ENCODE measurements around the gene SYMPK. TPM values are rescaled to one million over a fixed set of nuclear protein-coding genes. Genes with fewer than 3 reads are reported as not detected.

The SYMPK gene
- total RNA-seq, 2 experiments from 2014 or later = 84.4 to 118 TPM

GRCh38 chr19:45865269-45865948, 2.5 kb upstream of the SYMPK start:
- Histone ChIP-seq H3K79me2 (ENCODE audit: insufficient read depth, low read depth, low read length) (peaks cover 20% of the 10 kb centered on the region), H3K36me3 (ENCODE audit: insufficient read depth, low read length) (peaks cover 5% of the 10 kb centered on the region; the same call in 1 of the 2 replicates), H4K20me1 (ENCODE audit: insufficient read depth, low read length) (no peaks in the 10 kb centered on the region), H3K9me2 (ENCODE audit: insufficient read depth, low read length) (no peaks in the 10 kb centered on the region), H3K9me3 (ENCODE audit: low read length) (no peaks in the 10 kb centered on the region), H2AFZ (ENCODE audit: low read length) (no peak overlapping the region), H3K4me2 (ENCODE audit: low read length) (no peak overlapping the region), H3K27ac (ENCODE audit: low read depth, low read length, poor library complexity, severe bottlenecking) (no peak overlapping the region), H3K4me3 (ENCODE audit: low read depth, low read length, poor library complexity, severe bottlenecking) (no peak overlapping the region), H3K4me1 (ENCODE audit: insufficient read depth, low read length, poor library complexity, severe bottlenecking) (peaks cover 19% of the 10 kb centered on the region)
- no TSS peak for BruUV-seq (replicated peaks)
- intact Hi-C loops (cut with micrococcal nuclease; ENCODE audit: unreplicated experiment) = no loop called here
- DNase-seq (ENCODE audit: low spot score) = no peak
- CTCF ChIA-PET (ENCODE audit: unreplicated experiment) = no interaction called here
- POLR2A ChIA-PET = no interaction called here
- TF ChIP-seq CTCF (conservative IDR thresholded peaks at IDR 0.05; ENCODE audit: low read length) = no peak
- no peak for TF ChIP-seq EZH2phosphoT487 (IDR thresholded peaks at IDR 0.05; ENCODE audit: borderline replicate concordance, low read depth, low read length)

- Histone ChIP-seq H2AFZ (ENCODE audit: low read length) (no peak overlapping the region), H3K4me2 (ENCODE audit: low read length) (peak overlapping the region; percentile 91; the same call in 1 of the 2 replicates), H3K9me3 (ENCODE audit: low read length) (no peaks in the 10 kb centered on the region), H3K9me2 (ENCODE audit: insufficient read depth, low read length) (no peaks in the 10 kb centered on the region), H3K27ac (ENCODE audit: low read depth, low read length, poor library complexity, severe bottlenecking) (no peak overlapping the region), H3K4me3 (ENCODE audit: low read depth, low read length, poor library complexity, severe bottlenecking) (no peak overlapping the region), H3K79me2 (ENCODE audit: insufficient read depth, low read depth, low read length) (peaks cover 28% of the 10 kb centered on the region), H3K36me3 (ENCODE audit: insufficient read depth, low read length) (peaks cover 12% of the 10 kb centered on the region), H4K20me1 (ENCODE audit: insufficient read depth, low read length) (no peaks in the 10 kb centered on the region), H3K4me1 (ENCODE audit: insufficient read depth, low read length, poor library complexity, severe bottlenecking) (peaks cover 20% of the 10 kb centered on the region)
- no peak for DNase-seq (ENCODE audit: low spot score)
- no TSS peak for BruUV-seq (replicated peaks)
- TF ChIP-seq EZH2phosphoT487 (IDR thresholded peaks at IDR 0.05; ENCODE audit: borderline replicate concordance, low read depth, low read length) (no peak), CTCF (conservative IDR thresholded peaks at IDR 0.05; ENCODE audit: low read length) (no peak)
- intact Hi-C loops (cut with micrococcal nuclease; ENCODE audit: unreplicated experiment) = no loop called here
- ChIA-PET CTCF (ENCODE audit: unreplicated experiment) (no interaction called here), POLR2A (interaction anchor here (2.1 kb wide), 1 partner anchor 38 kb away, joined by 8 read pairs; the partner anchor contains the start of gene MYPOP)
These were observed 1.7 kb upstream of the SYMPK start for GRCh38 chr19:45864629-45865082.

Measured in OCI-LY7 (cell line).